BLaER1 (cell line): ENCODE measurements around the gene CETP.

ENCODE experiments used
- H3K27ac ChIP-seq: shearing (Covaris generic); formaldehyde crosslinking; 2 replicates; pipeline ENCODE4 v1.8.1; 2022
- H3K27me3 ChIP-seq: shearing (Covaris generic); formaldehyde crosslinking; 2 replicates; pipeline ENCODE4 v1.8.1; 2022
- H3K36me3 ChIP-seq: shearing (Covaris generic); formaldehyde crosslinking; 2 replicates; pipeline ENCODE4 v1.8.1; 2022
- H3K4me1 ChIP-seq: shearing (Covaris generic); formaldehyde crosslinking; 2 replicates; pipeline ENCODE4 v1.8.1; 2022
- H3K4me2 ChIP-seq: shearing (Covaris generic); formaldehyde crosslinking; 2 replicates; pipeline ENCODE4 v1.8.1; 2022
- H3K4me3 ChIP-seq: shearing (Covaris generic); formaldehyde crosslinking; 2 replicates; pipeline ENCODE4 v1.8.1; 2022
- H3K9ac ChIP-seq: shearing (Covaris generic); formaldehyde crosslinking; 2 replicates; pipeline ENCODE4 v1.8.1; 2022
- H3K9me3 ChIP-seq: shearing (Covaris generic); formaldehyde crosslinking; 2 replicates; pipeline ENCODE4 v1.8.1; 2022
- H4K20me1 ChIP-seq: shearing (Covaris generic); formaldehyde crosslinking; 2 replicates; pipeline ENCODE4 v1.8.1; 2022
- Cebpa-rat ChIP-seq: shearing (Covaris generic); IDR thresholded peaks from 2 replicates; pipeline ENCODE4 v1.8.1; 2022

The CETP gene

DNA sequence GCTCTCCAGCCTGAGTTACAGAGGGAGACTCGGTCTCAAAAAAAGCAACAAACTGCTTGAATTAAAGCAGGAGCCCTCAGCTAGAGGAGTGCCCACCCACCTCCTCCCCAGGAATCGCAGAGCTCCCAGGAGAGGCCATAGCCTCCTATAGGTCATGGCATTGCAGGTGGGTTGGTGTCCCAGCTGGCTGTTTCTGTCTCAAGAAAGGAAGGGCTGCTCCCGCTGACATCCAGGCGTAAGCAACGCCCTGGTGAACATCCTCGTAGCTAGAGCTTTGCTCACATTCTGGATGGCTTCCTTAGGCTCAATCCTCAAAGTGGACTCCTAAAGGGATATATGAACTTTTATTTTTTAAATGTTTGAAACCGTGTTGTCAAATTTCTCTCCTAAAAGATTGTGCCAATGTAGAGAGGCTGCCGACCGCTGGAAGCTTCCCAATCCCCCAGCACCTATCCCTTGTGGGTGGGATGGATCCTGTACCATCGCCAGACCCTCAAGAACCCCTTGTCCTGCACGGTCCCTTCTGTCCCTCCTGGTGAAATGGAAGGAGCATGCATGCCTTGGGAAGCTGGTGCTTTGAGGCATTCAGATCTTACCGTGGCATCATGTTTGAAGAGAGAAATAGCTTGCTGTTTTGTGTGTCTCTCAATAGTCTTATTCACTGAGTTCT, 33.5 kb downstream of the CETP start:
- H4K20me1 ChIP-seq: peaks cover 22% of the 10 kb centered on the region; the same call in 1 of the 2 replicates
- H3K4me1 ChIP-seq: peaks cover 71% of the 10 kb centered on the region
- H3K4me3 ChIP-seq: no peak overlapping the region
- no peaks in the 10 kb centered on the region for H3K36me3 ChIP-seq
- no peak overlapping the region for H3K27ac ChIP-seq
- H3K9me3 ChIP-seq: no peaks in the 10 kb centered on the region
- TF ChIP-seq Cebpa-rat: no peak
- H3K27me3 ChIP-seq: no peaks in the 10 kb centered on the region
- H3K9ac ChIP-seq: 0 out of 2 replicates have a peak overlapping the region, but pooled peaks have one; percentile 15
- H3K4me2 ChIP-seq: peak overlapping the region; percentile 48

DNA sequence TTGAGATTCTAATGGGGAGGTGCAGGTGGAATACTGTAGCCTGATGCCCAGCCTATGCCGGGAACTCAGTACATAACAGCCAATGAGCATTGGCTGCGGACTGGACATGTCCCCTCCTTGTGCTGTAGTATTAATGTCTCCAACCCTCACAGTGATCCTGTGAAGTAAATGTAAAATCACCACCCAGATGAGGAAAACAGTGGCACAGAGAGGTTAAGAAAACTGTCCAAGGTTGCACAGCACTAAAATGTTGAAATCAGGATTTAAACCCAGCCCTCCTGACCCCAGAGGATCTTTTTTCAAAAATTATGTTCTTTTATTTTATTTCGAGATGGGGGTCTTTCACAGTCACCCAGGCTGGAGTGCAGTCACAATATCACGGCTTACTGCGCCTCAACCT, 35.5 kb downstream of the CETP start:
- H3K9ac ChIP-seq: no peak overlapping the region
- no peaks in the 10 kb centered on the region for H3K27me3 ChIP-seq
- TF ChIP-seq Cebpa-rat: no peak
- H3K4me3 ChIP-seq: no peak overlapping the region
- H3K36me3 ChIP-seq: no peaks in the 10 kb centered on the region
- no peaks in the 10 kb centered on the region for H3K9me3 ChIP-seq
- no peak overlapping the region for H3K27ac ChIP-seq
- peaks cover 32% of the 10 kb centered on the region; the same call in 1 of the 2 replicates for H4K20me1 ChIP-seq
- H3K4me1 ChIP-seq: peaks cover 63% of the 10 kb centered on the region
- H3K4me2 ChIP-seq: no peak overlapping the region

DNA sequence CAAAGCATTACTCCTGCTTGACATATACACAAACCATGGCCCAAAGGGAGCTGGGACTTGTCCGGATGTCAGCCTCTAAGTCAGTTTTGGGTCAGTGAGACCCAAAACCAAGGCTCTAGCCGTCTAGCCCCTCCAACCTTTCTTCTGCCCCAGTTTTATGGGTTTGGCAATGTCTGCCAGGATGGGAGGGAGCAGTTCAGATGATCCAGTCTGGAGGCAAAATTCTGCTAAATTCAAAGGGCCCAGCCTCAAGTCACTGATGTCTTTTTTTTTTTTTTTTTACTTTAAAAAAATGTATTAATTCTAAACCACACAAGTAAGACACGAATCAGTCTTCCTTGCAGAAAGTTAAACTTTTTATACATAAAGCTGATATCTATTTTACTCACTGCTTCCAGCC, 36.2 kb downstream of the CETP start:
- H3K4me1 ChIP-seq: peaks cover 62% of the 10 kb centered on the region
- no peak for TF ChIP-seq Cebpa-rat
- no peaks in the 10 kb centered on the region for H3K27me3 ChIP-seq
- no peaks in the 10 kb centered on the region for H3K9me3 ChIP-seq
- no peak overlapping the region for H3K9ac ChIP-seq
- no peaks in the 10 kb centered on the region for H3K36me3 ChIP-seq
- no peak overlapping the region for H3K4me3 ChIP-seq
- H4K20me1 ChIP-seq: peaks cover 32% of the 10 kb centered on the region; the same call in 1 of the 2 replicates
- H3K27ac ChIP-seq: no peak overlapping the region
- no peak overlapping the region for H3K4me2 ChIP-seq

DNA sequence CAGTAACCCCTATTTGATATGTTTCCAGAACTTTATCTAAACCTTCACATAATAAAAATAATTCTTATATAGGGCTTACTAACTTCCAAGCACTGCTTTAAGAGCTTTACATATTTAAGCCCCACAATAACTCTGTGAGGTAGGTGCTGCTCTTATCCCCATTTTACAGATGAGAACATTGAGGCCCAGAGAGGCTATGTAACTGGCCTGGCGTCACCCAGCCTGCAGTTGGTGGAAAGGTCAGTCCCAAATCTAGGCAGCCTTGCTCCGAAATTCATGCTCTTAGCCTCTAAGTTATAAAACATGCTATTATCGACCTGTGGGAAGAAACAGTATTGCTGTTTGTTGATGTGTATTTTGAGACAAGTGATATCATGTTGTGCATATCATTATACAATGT, 36.6 kb downstream of the CETP start:
- H3K4me1 ChIP-seq: peaks cover 64% of the 10 kb centered on the region
- H3K36me3 ChIP-seq: no peaks in the 10 kb centered on the region
- H3K4me2 ChIP-seq: no peak overlapping the region
- no peak overlapping the region for H3K9ac ChIP-seq
- H4K20me1 ChIP-seq: peaks cover 32% of the 10 kb centered on the region; the same call in 1 of the 2 replicates
- no peak overlapping the region for H3K27ac ChIP-seq
- H3K9me3 ChIP-seq: no peaks in the 10 kb centered on the region
- H3K4me3 ChIP-seq: no peak overlapping the region
- no peaks in the 10 kb centered on the region for H3K27me3 ChIP-seq
- no peak for TF ChIP-seq Cebpa-rat

DNA sequence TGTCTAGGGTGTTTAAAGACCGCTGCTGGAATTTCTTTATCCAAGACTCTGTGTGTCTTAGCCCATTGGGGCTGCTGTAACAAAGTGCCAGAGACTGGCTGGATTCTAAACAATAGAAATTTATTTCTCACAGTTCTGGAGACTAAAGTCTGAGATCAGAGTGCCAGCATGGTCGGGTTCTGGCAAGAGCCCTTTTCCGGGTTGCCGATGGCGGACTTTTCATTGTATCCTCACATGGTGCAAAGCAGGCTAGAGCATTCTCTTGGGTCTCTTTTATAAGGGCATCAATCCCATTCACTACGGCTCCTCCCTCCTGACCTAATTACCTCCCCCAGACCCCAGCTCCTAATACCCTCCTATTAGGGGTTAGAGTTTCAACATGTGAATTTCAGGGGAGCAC, 37.1 kb downstream of the CETP start:
- Histone ChIP-seq H3K27me3 (no peaks in the 10 kb centered on the region), H4K20me1 (peaks cover 32% of the 10 kb centered on the region; the same call in 1 of the 2 replicates), H3K9me3 (no peaks in the 10 kb centered on the region), H3K9ac (no peak overlapping the region; the same call in 1 of the 2 replicates), H3K4me3 (no peak overlapping the region), H3K4me1 (peaks cover 67% of the 10 kb centered on the region), H3K27ac (no peak overlapping the region), H3K4me2 (peak overlapping the region; percentile 68; the same call in 1 of the 2 replicates), H3K36me3 (no peaks in the 10 kb centered on the region)
- TF ChIP-seq Cebpa-rat: no peak

DNA sequence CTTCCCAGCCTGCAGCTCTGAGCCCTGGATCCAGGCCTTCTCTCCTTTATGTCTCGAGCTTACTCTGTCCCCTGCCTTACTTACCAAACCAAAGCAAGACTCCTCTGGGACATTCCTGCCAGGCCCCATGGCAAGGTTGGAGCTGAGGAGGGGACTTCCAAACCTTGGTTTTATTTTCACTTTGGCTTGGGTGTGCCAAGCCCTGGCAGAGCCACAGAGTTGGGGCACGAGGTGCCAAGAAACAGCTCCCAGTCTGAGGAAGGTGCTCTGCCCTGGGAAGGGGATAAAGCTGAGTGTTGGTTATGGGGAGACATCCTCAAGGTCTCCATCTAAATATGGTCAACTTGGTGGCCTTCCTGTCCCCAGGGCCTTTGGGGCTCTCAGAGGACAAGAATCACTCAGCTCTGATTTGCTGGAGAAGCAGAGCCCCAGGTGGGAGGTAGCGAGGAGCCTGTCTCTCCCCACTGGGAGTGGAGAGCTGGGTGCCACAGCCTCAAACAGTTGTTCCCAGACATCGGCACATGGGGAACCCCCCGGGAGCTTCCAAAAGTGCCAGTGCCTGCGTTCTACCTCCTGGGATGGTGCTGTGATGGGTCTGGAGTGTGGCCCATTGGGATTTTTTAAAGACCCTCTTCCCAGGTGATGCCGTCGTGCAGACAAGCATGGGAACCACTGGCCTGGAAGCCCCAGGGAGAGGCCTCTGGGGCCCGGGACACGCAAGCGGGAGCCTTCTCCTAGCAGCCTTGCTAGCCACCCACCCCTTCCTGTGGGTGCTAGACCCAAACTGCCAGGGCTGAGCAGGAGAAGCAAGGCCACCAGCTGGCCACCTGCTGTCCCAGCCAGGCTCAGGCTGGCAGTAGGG, 37.9 kb downstream of the CETP start:
- Histone ChIP-seq H3K9ac (peak overlapping the region; percentile 54), H4K20me1 (peaks cover 26% of the 10 kb centered on the region; the same call in 1 of the 2 replicates), H3K27me3 (no peaks in the 10 kb centered on the region), H3K9me3 (no peaks in the 10 kb centered on the region), H3K27ac (peak overlapping the region; percentile 29), H3K4me3 (no peak overlapping the region), H3K36me3 (peaks cover 2% of the 10 kb centered on the region), H3K4me1 (peaks cover 68% of the 10 kb centered on the region), H3K4me2 (peak overlapping the region; percentile 68)
- no peak for TF ChIP-seq Cebpa-rat

DNA sequence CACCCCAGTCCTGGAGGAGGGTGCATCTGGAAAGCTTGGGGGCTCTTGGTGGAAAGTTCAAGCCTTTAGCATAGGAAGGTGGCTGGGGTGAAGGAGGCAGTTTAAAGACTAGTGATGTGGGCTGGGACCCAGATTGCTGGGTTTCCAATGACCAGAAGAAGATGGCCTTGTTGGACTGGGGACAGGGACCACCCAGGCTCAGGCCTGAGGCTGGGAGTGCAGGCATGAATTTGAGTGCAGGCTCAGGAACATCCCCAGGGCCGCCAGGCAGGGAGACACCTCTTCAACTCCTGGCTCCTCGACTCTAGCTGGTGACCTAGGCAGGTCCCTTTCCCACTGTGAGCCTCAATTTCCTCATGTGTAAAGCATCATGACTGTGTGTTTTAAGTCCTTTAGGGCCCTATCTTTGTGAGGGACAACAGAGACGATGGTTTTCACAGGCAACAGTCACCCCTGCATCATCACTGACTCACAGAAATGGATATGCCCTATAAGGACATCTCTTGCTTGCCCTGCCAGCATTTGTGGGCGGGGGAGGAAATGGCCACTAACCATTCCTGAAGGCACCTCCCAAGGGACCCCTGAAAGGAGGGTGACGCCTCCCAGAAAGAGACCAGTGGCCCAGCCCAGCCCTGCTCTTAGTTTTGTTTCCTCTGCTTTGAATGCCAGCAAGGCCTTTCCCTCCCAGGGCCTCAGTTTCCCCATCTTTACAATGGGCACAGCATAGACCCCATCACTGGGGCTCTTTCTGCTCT, 38.7 kb downstream of the CETP start:
- H3K36me3 ChIP-seq: peaks cover 5% of the 10 kb centered on the region
- peak overlapping the region; percentile 68 for H3K4me2 ChIP-seq
- no peaks in the 10 kb centered on the region for H3K9me3 ChIP-seq
- H4K20me1 ChIP-seq: peaks cover 18% of the 10 kb centered on the region; the same call in 1 of the 2 replicates
- no peak overlapping the region for H3K4me3 ChIP-seq
- peaks cover 68% of the 10 kb centered on the region for H3K4me1 ChIP-seq
- peak overlapping the region; percentile 29 for H3K27ac ChIP-seq
- H3K27me3 ChIP-seq: no peaks in the 10 kb centered on the region
- H3K9ac ChIP-seq: peak overlapping the region; percentile 54
- TF ChIP-seq Cebpa-rat: no peak

DNA sequence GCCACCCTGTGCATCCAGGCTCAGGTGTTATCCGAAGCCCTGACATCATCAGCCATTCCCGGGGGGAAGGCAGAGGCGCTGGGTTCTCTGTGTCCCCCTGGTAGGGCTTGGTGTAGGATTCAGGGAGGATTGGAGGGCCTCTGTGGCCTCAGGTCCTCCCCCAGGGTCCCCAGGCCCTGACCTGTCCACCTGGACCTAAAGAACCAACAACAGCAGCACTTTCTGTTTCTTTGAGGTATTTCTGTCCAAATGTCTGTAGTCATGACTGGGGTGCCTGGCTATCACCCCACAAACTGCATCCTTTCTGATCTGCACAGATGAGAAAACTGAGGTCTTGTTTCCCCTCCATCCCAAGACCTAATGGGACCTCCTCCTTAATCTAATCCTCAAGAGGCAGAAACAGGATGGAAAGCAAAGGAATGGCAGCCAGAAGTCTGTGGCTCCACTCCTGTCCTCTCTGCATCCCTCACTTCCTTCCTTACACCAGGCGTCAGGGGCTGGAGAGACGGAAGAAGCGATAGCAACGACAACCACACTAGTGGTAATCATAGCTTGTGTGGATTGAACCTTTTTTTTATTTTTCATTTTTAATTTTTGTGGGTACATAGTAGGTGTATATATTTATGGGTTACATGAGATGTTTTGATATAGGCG, 39.4 kb downstream of the CETP start:
- no peak overlapping the region for H3K27ac ChIP-seq
- H3K4me2 ChIP-seq: peak overlapping the region; percentile 68
- H3K4me1 ChIP-seq: peaks cover 68% of the 10 kb centered on the region
- no peak overlapping the region for H3K4me3 ChIP-seq
- H3K9me3 ChIP-seq: no peaks in the 10 kb centered on the region
- H4K20me1 ChIP-seq: peaks cover 18% of the 10 kb centered on the region; the same call in 1 of the 2 replicates
- no peak for TF ChIP-seq Cebpa-rat
- H3K27me3 ChIP-seq: no peaks in the 10 kb centered on the region
- peaks cover 5% of the 10 kb centered on the region for H3K36me3 ChIP-seq
- no peak overlapping the region for H3K9ac ChIP-seq
